ENCODE data around the gene SCRT2. TPM values are rescaled to one million over a fixed set of nuclear protein-coding genes. Genes with fewer than 3 reads are reported as not detected.
A peak's percentile ranks its signal among the peaks of the same experiment; 100 is the strongest.

SCRT2 gene
- total RNA-seq, 1 donor: not detected

DNA sequence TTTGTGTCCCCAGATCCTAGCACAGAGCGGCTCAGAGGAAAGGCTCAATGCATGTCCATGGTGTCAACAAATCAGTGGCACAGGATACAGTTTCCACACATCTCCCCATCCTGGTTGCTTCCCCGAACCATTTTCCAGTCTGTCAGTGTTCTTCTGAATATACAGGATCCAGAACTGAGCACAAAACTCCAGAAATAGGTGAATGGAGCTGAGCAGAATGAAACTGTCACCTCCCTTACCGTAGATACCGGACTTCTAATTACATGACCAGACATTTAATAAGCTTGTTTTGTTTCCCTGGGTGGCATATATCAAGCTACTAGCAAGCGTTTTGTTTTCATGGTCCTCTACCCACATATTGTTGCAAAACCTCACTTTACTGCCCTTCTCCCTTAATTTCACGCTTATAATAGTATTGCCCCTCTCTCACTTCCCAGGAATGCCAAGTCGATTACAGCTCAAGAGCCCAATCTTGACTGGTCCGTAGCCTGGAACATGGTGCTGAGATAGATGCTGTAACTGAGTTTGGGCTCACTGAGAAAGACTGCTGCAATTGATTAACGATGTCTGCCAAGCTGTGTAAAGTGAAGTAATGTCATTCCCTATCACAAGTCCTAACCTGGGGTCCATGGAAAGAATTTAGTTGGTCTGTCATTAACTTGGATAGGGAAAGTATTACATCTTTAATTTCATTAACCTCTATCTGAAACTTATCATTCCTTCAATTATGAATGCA is 12.0 kb upstream of the SCRT2 start:
- Histone ChIP-seq H3K79me2 (ENCODE audit: insufficient read depth, low read length) (no peaks in the 10 kb centered on the region), H3K27me3 (ENCODE audit: insufficient read depth, low read length) (peaks cover 10% of the 10 kb centered on the region), H4K20me1 (ENCODE audit: insufficient read depth, low read length) (no peaks in the 10 kb centered on the region), H2AFZ (ENCODE audit: low read length) (no peak overlapping the region), H3K9me3 (ENCODE audit: low read depth, low read length) (no peaks in the 10 kb centered on the region), H3K4me3 (ENCODE audit: insufficient read depth, low read length) (no peak overlapping the region), H3K4me2 (ENCODE audit: insufficient read depth, low read length) (no peak overlapping the region), H3K4me1 (ENCODE audit: insufficient read depth, low read length) (no peaks in the 10 kb centered on the region), H3K27ac (ENCODE audit: low read depth, low read length) (no peak overlapping the region), H3K36me3 (ENCODE audit: insufficient read depth, low read length) (no peaks in the 10 kb centered on the region)
- TF ChIP-seq, protein P1, sequence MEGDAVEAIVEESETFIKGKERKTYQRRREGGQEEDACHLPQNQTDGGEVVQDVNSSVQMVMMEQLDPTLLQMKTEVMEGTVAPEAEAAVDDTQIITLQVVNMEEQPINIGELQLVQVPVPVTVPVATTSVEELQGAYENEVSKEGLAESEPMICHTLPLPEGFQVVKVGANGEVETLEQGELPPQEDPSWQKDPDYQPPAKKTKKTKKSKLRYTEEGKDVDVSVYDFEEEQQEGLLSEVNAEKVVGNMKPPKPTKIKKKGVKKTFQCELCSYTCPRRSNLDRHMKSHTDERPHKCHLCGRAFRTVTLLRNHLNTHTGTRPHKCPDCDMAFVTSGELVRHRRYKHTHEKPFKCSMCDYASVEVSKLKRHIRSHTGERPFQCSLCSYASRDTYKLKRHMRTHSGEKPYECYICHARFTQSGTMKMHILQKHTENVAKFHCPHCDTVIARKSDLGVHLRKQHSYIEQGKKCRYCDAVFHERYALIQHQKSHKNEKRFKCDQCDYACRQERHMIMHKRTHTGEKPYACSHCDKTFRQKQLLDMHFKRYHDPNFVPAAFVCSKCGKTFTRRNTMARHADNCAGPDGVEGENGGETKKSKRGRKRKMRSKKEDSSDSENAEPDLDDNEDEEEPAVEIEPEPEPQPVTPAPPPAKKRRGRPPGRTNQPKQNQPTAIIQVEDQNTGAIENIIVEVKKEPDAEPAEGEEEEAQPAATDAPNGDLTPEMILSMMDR (IDR thresholded peaks at IDR 0.05; ENCODE audit: extremely low read depth, low read depth, low read length): no peak
- peak; percentile 66 for DNase-seq (ENCODE audit: insufficient read length, low spot score, missing footprints)

DNA sequence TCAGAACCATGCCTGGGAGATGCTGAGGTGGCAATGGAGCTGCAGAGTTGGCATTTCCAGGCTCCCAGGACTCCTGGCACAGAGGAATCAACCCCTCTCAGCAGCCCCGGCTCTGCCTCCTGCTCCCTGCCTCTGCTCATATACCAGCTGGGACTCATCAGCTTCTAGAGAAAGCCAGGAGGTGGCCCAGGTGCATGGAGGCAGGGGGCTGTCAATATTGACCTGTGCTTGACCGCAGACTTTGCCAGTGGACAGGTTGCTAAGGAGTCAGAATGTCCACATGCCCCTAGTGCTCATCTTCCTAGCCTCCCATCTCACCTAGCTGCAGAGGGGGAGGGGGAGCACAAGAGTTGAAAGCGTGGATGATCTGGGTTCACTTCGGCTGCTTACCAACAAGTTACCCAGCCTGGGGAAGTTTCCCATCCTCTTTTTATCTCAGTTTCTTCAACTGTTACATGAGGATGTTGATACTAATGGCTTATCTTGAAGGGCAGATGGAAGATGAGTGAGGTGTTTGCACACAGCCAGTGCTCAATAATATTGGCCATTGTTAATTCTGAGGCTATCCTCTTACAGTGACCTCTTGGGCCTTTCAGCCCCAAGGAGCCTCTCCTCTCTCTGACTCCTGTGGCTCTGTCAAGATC is 9.2 kb upstream of the SCRT2 start:
- H3K36me3 ChIP-seq (ENCODE audit: insufficient read depth, low read length): no peaks in the 10 kb centered on the region
- H3K27ac ChIP-seq (ENCODE audit: low read depth, low read length): no peak overlapping the region
- H4K20me1 ChIP-seq (ENCODE audit: insufficient read depth, low read length): no peaks in the 10 kb centered on the region
- TF ChIP-seq, protein P1 (IDR thresholded peaks at IDR 0.05; ENCODE audit: extremely low read depth, low read depth, low read length): no peak
- no peak overlapping the region for H3K4me3 ChIP-seq (ENCODE audit: insufficient read depth, low read length)
- H3K4me1 ChIP-seq (ENCODE audit: insufficient read depth, low read length): no peaks in the 10 kb centered on the region
- no peak overlapping the region for H3K4me2 ChIP-seq (ENCODE audit: insufficient read depth, low read length)
- peak; percentile 58 for DNase-seq (ENCODE audit: insufficient read length, low spot score, missing footprints)
- no peak overlapping the region for H2AFZ ChIP-seq (ENCODE audit: low read length)
- H3K27me3 ChIP-seq (ENCODE audit: insufficient read depth, low read length): peaks cover 16% of the 10 kb centered on the region
- H3K79me2 ChIP-seq (ENCODE audit: insufficient read depth, low read length): no peaks in the 10 kb centered on the region
- H3K9me3 ChIP-seq (ENCODE audit: low read depth, low read length): no peaks in the 10 kb centered on the region

DNA sequence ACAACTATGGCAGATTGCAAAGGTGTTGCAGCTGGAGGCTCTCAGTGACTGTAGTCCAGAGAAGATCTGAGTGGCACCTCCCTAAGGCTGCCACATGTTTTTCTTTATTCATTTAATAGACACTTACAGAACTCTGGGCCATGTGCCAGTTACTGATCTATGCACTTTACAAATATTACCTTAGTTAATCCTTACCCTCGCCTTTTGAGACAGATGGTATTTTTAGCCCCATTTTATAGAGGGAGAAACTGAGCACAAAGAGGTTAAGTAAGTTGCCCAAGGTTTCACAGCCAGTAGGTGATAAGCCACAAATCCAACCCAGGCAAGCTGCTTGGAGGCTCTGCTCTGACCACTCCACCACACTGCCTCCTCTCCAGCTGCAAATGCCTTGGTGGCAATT is 6.5 kb upstream of the SCRT2 start:
- H3K4me1 ChIP-seq (ENCODE audit: insufficient read depth, low read length): no peaks in the 10 kb centered on the region
- no peaks in the 10 kb centered on the region for H3K36me3 ChIP-seq (ENCODE audit: insufficient read depth, low read length)
- H3K79me2 ChIP-seq (ENCODE audit: insufficient read depth, low read length): no peaks in the 10 kb centered on the region
- no peak overlapping the region for H3K4me2 ChIP-seq (ENCODE audit: insufficient read depth, low read length)
- TF ChIP-seq, protein P1 (IDR thresholded peaks at IDR 0.05; ENCODE audit: extremely low read depth, low read depth, low read length): no peak
- H3K9me3 ChIP-seq (ENCODE audit: low read depth, low read length): no peaks in the 10 kb centered on the region
- DNase-seq (ENCODE audit: insufficient read length, low spot score, missing footprints): no peak
- no peak overlapping the region for H2AFZ ChIP-seq (ENCODE audit: low read length)
- H3K4me3 ChIP-seq (ENCODE audit: insufficient read depth, low read length): no peak overlapping the region
- no peaks in the 10 kb centered on the region for H4K20me1 ChIP-seq (ENCODE audit: insufficient read depth, low read length)
- no peak overlapping the region for H3K27ac ChIP-seq (ENCODE audit: low read depth, low read length)
- peaks cover 17% of the 10 kb centered on the region for H3K27me3 ChIP-seq (ENCODE audit: insufficient read depth, low read length)

DNA sequence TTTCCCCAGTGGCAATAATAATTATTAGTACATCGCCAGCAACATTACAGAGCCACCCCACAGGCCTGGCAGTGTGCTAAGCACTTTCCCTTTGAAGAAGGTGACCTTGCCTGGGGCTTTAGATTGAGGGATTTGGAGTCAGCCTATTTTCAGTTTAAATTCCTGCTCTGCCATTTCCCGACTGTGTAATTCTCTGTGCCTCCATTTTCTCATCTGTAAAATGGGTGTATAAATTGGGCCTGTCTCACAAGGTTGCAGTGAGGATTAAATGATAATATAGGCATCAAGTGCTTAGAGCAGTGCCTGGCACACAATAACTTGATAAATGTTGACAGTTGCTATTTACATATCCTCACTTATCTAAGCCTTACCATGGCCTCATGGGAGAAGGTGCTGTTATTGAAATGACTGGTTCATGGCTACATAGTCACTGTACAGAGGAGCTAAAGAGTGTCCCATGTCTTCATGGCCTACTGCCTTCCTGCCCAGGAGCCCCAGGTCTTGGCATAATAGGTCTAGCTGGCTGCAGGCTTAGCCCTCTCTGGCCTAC is 5.1 kb upstream of the SCRT2 start:
- H4K20me1 ChIP-seq (ENCODE audit: insufficient read depth, low read length): peaks cover 2% of the 10 kb centered on the region
- H3K4me1 ChIP-seq (ENCODE audit: insufficient read depth, low read length): no peaks in the 10 kb centered on the region
- TF ChIP-seq, protein P1 (IDR thresholded peaks at IDR 0.05; ENCODE audit: extremely low read depth, low read depth, low read length): no peak
- no peaks in the 10 kb centered on the region for H3K79me2 ChIP-seq (ENCODE audit: insufficient read depth, low read length)
- H2AFZ ChIP-seq (ENCODE audit: low read length): no peak overlapping the region
- no peak overlapping the region for H3K27ac ChIP-seq (ENCODE audit: low read depth, low read length)
- DNase-seq (ENCODE audit: insufficient read length, low spot score, missing footprints): peak; percentile 42
- no peak overlapping the region for H3K4me2 ChIP-seq (ENCODE audit: insufficient read depth, low read length)
- H3K4me3 ChIP-seq (ENCODE audit: insufficient read depth, low read length): no peak overlapping the region
- H3K27me3 ChIP-seq (ENCODE audit: insufficient read depth, low read length): peaks cover 30% of the 10 kb centered on the region
- H3K36me3 ChIP-seq (ENCODE audit: insufficient read depth, low read length): no peaks in the 10 kb centered on the region
- H3K9me3 ChIP-seq (ENCODE audit: low read depth, low read length): no peaks in the 10 kb centered on the region

All from osteoblast (primary cell).